IMR-90 (cell line): ENCODE results near the gene CDC14A.

Experiments
- BHLHE40 ChIP-seq: fragments of 150-350 bp; IDR thresholded peaks from 2 replicates; pipeline ENCODE4 v1.6.1; 2016; ENCODE audit warnings: mild to moderate bottlenecking, low read depth, low read length
- CEBPB ChIP-seq: IDR thresholded peaks from 2 replicates; pipeline ENCODE4 v1.6.1; 2012; ENCODE audit warnings: low read depth, low read length, improper control_type of control experiment
- CHD1 ChIP-seq: IDR thresholded peaks from 2 replicates; pipeline ENCODE4 v1.6.1; 2012; ENCODE audit warnings: low read depth, low read length, improper control_type of control experiment
- MAFK ChIP-seq: IDR thresholded peaks from 2 replicates; pipeline ENCODE4 v1.6.1; 2012; ENCODE audit warnings: low read depth, low read length, improper control_type of control experiment
- MAZ ChIP-seq: IDR thresholded peaks from 2 replicates; pipeline ENCODE4 v1.6.1; 2012; ENCODE audit warnings: low read depth, mild to moderate bottlenecking, low read length, improper control_type of control experiment, moderate library complexity, borderline replicate concordance
- MXI1 ChIP-seq: IDR thresholded peaks from 2 replicates; pipeline ENCODE4 v1.6.1; 2012; ENCODE audit warnings: low read depth, mild to moderate bottlenecking, low read length, moderate library complexity, borderline replicate concordance
- NFE2L2 ChIP-seq: fragments of 150-350 bp; IDR thresholded peaks from 2 replicates; pipeline ENCODE4 v1.6.1; 2016; ENCODE audit warnings: low read depth, mild to moderate bottlenecking, low read length
- POLR2A ChIP-seq: IDR thresholded peaks from 2 replicates; pipeline ENCODE4 v1.6.1; 2012; ENCODE audit warnings: mild to moderate bottlenecking, low read depth, low read length
- RAD21 ChIP-seq: IDR thresholded peaks from 2 replicates; pipeline ENCODE4 v1.6.1; 2012; ENCODE audit warnings: low read length, improper control_type of control experiment
- SMC3 ChIP-seq: fragments of 150-350 bp; IDR thresholded peaks from 2 replicates; pipeline ENCODE4 v1.6.1; 2016; ENCODE audit warnings: low read depth, mild to moderate bottlenecking, antibody characterized with exemption, low read length, moderate library complexity
- TF ChIP-seq, protein P1 (sequence below): conservative IDR thresholded peaks from 2 replicates; pipeline ENCODE4 v1.5.1; 2012; ENCODE audit warnings: mild to moderate bottlenecking, low read depth, low read length, improper control_type of control experiment
- TF ChIP-seq, protein P2 (sequence below): fragments of 150-350 bp; IDR thresholded peaks from 2 replicates; pipeline ENCODE4 v1.6.1; 2017; ENCODE audit warnings: mild to moderate bottlenecking, antibody characterized with exemption, low read length, low read depth

DNA sequence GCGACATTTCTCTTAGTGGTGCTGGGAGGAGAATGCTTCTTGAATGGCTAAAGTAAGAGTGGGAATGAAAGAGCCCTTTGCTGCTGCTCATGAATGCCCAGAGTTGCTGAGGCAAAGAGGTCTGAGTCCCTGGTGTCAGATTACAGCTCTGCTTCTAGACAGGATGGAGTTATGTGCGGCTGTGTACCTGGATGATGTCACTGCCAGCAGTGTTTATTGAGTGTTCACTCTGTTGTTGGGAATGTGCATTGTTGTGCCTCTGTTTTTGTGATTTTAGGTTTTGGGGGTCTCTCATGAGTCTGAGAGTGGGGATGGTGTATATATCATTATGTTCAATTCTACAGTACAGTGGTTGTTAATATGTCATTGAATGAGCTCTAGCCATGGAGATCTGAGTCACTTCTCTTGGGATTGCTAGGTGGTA is 2.7 kb downstream of the CDC14A start:
- TF ChIP-seq, protein P1, sequence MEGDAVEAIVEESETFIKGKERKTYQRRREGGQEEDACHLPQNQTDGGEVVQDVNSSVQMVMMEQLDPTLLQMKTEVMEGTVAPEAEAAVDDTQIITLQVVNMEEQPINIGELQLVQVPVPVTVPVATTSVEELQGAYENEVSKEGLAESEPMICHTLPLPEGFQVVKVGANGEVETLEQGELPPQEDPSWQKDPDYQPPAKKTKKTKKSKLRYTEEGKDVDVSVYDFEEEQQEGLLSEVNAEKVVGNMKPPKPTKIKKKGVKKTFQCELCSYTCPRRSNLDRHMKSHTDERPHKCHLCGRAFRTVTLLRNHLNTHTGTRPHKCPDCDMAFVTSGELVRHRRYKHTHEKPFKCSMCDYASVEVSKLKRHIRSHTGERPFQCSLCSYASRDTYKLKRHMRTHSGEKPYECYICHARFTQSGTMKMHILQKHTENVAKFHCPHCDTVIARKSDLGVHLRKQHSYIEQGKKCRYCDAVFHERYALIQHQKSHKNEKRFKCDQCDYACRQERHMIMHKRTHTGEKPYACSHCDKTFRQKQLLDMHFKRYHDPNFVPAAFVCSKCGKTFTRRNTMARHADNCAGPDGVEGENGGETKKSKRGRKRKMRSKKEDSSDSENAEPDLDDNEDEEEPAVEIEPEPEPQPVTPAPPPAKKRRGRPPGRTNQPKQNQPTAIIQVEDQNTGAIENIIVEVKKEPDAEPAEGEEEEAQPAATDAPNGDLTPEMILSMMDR, result no peak
- TF ChIP-seq RAD21 (no peak), POLR2A (no peak), SMC3 (no peak), MAFK (no peak), NFE2L2 (no peak), MAZ (no peak), BHLHE40 (no peak), CEBPB (no peak), CHD1 (no peak), MXI1 (no peak)
- TF ChIP-seq, protein P2, sequence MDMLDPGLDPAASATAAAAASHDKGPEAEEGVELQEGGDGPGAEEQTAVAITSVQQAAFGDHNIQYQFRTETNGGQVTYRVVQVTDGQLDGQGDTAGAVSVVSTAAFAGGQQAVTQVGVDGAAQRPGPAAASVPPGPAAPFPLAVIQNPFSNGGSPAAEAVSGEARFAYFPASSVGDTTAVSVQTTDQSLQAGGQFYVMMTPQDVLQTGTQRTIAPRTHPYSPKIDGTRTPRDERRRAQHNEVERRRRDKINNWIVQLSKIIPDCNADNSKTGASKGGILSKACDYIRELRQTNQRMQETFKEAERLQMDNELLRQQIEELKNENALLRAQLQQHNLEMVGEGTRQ, result no peak
